Heart left ventricle (tissue), 16 donors: ENCODE data around the gene CPNE2. TPM values are rescaled to one million over a fixed set of nuclear protein-coding genes. Genes with fewer than 3 reads are reported as not detected.
"Not testable (repeated sequence)": the region's sequence is repeated elsewhere in the genome, so short reads cannot be mapped to it uniquely, and the experiment has no call there.

Source experiments
- ATAC-seq, 4 donors: fragments of 200-7000 bp; cut with Tn5 transposase; one replicate each; pipeline ENCODE4 v1.9.1; 2020 to 2022; ENCODE audit warnings: moderate library complexity in 4 of 4, mild to moderate bottlenecking in 3 of 4, moderate number of reproducible peaks in 1 of 4
- DNase-seq, 5 donors: peaks; one replicate each; pipeline ENCODE4 v3.0.0-alpha.2; 2020
- H3K27ac ChIP-seq, 12 donors: fragments of 200-600 bp; sonication (generic) in 4 of 12; one replicate each; pipeline versions ENCODE4 v1.5.0 to v1.8.0; 2016 to 2022; ENCODE audit warnings: mild to moderate bottlenecking in 2 of 12
- H3K27me3 ChIP-seq, 9 donors: fragments of 200-600 bp; sonication (generic) in 2 of 9; one replicate each; pipeline versions ENCODE4 v1.5.1 to v1.8.0; 2016 to 2022; ENCODE audit warnings: mild to moderate bottlenecking in 3 of 9
- H3K36me3 ChIP-seq, 9 donors: fragments of 200-600 bp; sonication (generic) in 2 of 9; one replicate each; pipeline versions ENCODE4 v1.5.0 to v1.8.0; 2018 to 2022; ENCODE audit warnings: mild to moderate bottlenecking in 2 of 9
- H3K4me1 ChIP-seq, 12 donors: fragments of 200-600 bp; sonication (generic) in 4 of 12; one replicate each; pipeline versions ENCODE4 v1.5.0 to v1.8.0; 2016 to 2022; ENCODE audit warnings: mild to moderate bottlenecking in 3 of 12
- H3K4me3 ChIP-seq, 12 donors: fragments of 200-600 bp; sonication (generic) in 4 of 12; one replicate each; pipeline versions ENCODE4 v1.5.0 to v1.8.0; 2017 to 2022; ENCODE audit warnings: mild to moderate bottlenecking in 9 of 12, moderate library complexity in 4 of 12
- H3K9me3 ChIP-seq, 12 donors: fragments of 200-600 bp; sonication (generic) in 4 of 12; one replicate each; pipeline versions ENCODE4 v1.5.0 to v1.8.0; 2016 to 2022; ENCODE audit warnings: mild to moderate bottlenecking in 1 of 12
- POLR2A ChIP-seq, 2 donors: fragments of 450-650 bp; IDR thresholded peaks; one replicate each; pipeline ENCODE4 v1.6.1; 2017; ENCODE audit warnings: antibody characterized with exemption in 2 of 2, mild to moderate bottlenecking in 2 of 2, moderate library complexity in 2 of 2
- WGBS, 4 donors: extraction: QIAGEN DNeasy Blood & Tissue Kit in 2 of 4; methylation state at CpG; one replicate each; pipeline versions ENCODE4 v1.1.5 to v1.1.7; 2013 to 2018; 5-methylcytosine and 5-hydroxymethylcytosine counted together
- intact Hi-C, 10 donors: fragments of 100-400 bp; cut with DNase I; formaldehyde crosslinking; loops; one replicate each; pipeline versions ENCODE4 v1.11.1 to v1.14.2; 2022
- polyA plus RNA-seq, 2 donors: library from polyadenylated mRNA; stranded (reverse); fragments of 200-250 nt; gene quantifications; one replicate each; pipeline ENCODE4 v1.2.3, GENCODE V29; 2013
- total RNA-seq, 9 donors: library from RNA; depleted of rRNA in 2 of 9; stranded (reverse); fragments of >200 nt in 2 of 9; fragmentation: NEBNext Ultra II Directional in 3 of 9; extraction: Animal tissue kit (Norgen Biotek cat#: 25700) in 3 of 9; gene quantifications; one replicate each; pipeline versions ENCODE4 v1.1.0 to v1.2.4, GENCODE V29; 2016 to 2023
- TF ChIP-seq, protein P1 (sequence below), 12 donors: fragments of 200-600 bp; sonication (generic) in 4 of 12; IDR thresholded peaks; one replicate each; pipeline versions ENCODE4 v1.5.0 to v1.8.0; 2018 to 2022; ENCODE audit warnings: antibody characterized with exemption in 12 of 12, mild to moderate bottlenecking in 5 of 12
- donor health status: ischemic (EF 13 %, LVEDD 7.1; RV severe dilation, severe dysfunction).
- donor health status: healthy with polysubstance abuse.
- donor health status: DM: no; HTN: yes; CAD: no.
- donor health status: DM: no; HTN: no; CAD: no.
- donor health status: ischemic (EF 25% LVEDD 6.9; RV normal size, moderate dysfunction).
- donor health status: ischemic (EF 25% LVEDD 5.7; RV mildly dilated, moderate dysfunction).
- donor health status: healthy.
- donor health status: DM: yes; HTN: yes; CAD: no.
- donor health status: ischemic (EF 35%, LVEDD 5.7; RV mildly dilated, moderate dysfunction).
- donor health status: nonischemic (EF 11% LVEDD 7.7; RV severe dilation, severe dysfunction).
- donor health status: DM: yes; HTN: yes; CAD: no.
- donor health status: PGD.
- donor health status: ischemic (EF 29% LVEDD 5.4; RV normal size, mild dysfunction).
- donor health status: nonischemic (EF 23%, LVEDD 6.1; RV moderate dilation, normal function).

CPNE2 gene
- total and polyA plus RNA-seq, 11 donors = 7.2 to 23.6 (median 14.0) TPM

DNA sequence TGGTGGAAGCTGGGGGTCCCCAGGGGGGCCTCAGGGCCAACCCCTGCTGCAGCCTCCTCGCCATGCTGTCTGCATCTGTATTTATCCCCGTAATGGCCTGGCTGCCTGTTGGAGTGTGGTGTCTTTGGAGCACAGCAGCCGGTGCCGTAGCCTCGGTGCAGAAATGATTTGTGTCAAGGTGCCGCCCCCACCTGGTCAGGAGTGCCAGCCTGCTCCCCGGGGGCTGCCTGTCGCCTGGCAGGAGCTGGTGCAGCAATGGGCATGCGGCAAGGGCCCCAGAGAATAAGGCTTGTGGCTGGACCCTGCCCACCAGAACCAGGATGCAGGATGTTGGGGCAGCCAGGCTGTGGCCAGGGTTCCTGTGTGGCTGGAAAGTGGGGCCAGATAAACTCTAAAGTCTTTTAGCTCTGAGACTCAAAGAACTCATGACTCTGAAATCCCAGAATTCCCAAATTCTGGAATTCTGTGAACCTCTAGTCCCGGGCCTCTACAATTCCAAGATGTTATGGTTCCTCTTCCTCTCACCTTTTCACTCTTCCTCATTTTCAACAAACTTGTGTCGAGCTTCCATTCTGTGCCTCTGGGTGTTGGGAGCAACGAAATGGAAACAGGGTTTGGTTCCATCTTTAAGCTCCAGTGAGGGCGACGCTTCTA is 5.9 kb downstream of the CPNE2 start:
- no peak overlapping the region for H3K4me3 ChIP-seq
- H3K4me1 ChIP-seq = peaks cover 0 to 46% (median 15%) of the 10 kb centered on the region in 12 donors
- ATAC-seq (no peak), DNase-seq (no peak)
- WGBS, 4 donors = 71 to 88% (median 77%) methylated on average over 5 to 14 of the region's 14 CpGs
- TF ChIP-seq, protein P1, sequence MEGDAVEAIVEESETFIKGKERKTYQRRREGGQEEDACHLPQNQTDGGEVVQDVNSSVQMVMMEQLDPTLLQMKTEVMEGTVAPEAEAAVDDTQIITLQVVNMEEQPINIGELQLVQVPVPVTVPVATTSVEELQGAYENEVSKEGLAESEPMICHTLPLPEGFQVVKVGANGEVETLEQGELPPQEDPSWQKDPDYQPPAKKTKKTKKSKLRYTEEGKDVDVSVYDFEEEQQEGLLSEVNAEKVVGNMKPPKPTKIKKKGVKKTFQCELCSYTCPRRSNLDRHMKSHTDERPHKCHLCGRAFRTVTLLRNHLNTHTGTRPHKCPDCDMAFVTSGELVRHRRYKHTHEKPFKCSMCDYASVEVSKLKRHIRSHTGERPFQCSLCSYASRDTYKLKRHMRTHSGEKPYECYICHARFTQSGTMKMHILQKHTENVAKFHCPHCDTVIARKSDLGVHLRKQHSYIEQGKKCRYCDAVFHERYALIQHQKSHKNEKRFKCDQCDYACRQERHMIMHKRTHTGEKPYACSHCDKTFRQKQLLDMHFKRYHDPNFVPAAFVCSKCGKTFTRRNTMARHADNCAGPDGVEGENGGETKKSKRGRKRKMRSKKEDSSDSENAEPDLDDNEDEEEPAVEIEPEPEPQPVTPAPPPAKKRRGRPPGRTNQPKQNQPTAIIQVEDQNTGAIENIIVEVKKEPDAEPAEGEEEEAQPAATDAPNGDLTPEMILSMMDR (IDR thresholded peaks at IDR 0.05) = no peak
- TF ChIP-seq POLR2A (IDR thresholded peaks at IDR 0.05) = no peak
- no peak overlapping the region for H3K27ac ChIP-seq
- no peaks in the 10 kb centered on the region for H3K27me3 ChIP-seq
- H3K9me3 ChIP-seq = no peaks in the 10 kb centered on the region
- intact Hi-C loops = loop anchor here in 5 of 10 donors (5.0 to 10.0 kb wide), 3 partner anchors 46 to 146 kb away; partner anchors contain the start of gene ARL2BP (in 1 of the 5)
- no peaks in the 10 kb centered on the region for H3K36me3 ChIP-seq

DNA sequence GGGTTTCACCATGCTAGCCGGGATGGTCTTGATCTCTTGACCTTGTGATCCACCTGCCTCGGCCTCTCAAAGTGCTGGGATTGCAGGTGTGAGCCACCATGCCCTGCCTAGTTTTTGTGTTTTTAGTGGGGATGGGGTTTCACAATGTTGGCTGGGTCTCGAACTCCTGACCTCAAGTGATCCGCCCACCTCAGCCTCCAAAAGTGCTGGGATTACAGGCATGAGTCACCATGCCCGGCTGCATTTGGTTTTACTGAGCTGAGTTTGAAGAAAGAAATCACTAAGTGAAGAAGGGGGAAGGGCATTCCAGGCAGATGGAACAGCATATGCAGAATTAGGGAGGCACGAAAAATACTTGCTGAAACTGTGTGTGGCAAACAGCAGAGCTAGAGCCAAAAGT is 7.6 kb downstream of the CPNE2 start:
- intact Hi-C loops = loop anchor here in 5 of 10 donors (5.0 to 10.0 kb wide), 3 partner anchors 45 to 145 kb away; partner anchors contain the start of gene ARL2BP (in 1 of the 5)
- not testable (repeated sequence) for ATAC-seq
- WGBS, 4 donors = 77 to 91% (median 88%) methylated on average over 6 of the region's 6 CpGs

DNA sequence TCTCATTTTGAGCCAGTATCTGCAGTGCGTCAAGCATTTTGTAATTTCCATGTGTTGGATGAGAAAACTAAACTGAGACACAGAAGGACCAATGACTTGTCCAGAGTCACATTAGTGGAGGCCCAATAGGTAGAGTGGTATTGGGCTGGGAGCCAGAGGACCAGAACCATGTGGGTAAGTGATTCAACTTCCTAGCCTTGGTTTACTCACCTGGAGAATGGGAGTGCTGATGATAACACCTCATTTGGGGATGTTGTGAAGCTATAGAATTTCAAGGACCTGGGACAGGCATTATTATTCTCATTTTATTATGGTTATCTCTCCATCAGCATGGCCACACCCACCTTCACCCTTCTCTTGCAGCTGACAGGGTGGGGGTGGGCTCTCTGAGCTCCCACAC is 8.1 kb downstream of the CPNE2 start:
- H3K27ac ChIP-seq = no peak overlapping the region
- WGBS, 4 donors = 90 to 100% (median 96%) methylated on average over 1 of the region's 1 CpG
- no peaks in the 10 kb centered on the region for H3K9me3 ChIP-seq
- intact Hi-C loops = no loop called here
- TF ChIP-seq, protein P1 (IDR thresholded peaks at IDR 0.05) = no peak
- no peak for TF ChIP-seq POLR2A (IDR thresholded peaks at IDR 0.05)
- DNase-seq = no peak
- peaks cover 0 to 39% (median 9%) of the 10 kb centered on the region in 12 donors for H3K4me1 ChIP-seq
- H3K27me3 ChIP-seq = no peaks in the 10 kb centered on the region
- H3K36me3 ChIP-seq = no peaks in the 10 kb centered on the region
- ATAC-seq = no peak
- H3K4me3 ChIP-seq = no peak overlapping the region

More for the DNA sequence above, 7.6 kb downstream of the CPNE2 start:
- H3K9me3 ChIP-seq, H3K36me3 ChIP-seq, H3K27me3 ChIP-seq, DNase-seq, H3K27ac ChIP-seq, H3K4me3 ChIP-seq: not testable (repeated sequence)
- peaks cover 0 to 35% (median 7%) of the 10 kb centered on the region in 12 donors for H3K4me1 ChIP-seq

DNA sequence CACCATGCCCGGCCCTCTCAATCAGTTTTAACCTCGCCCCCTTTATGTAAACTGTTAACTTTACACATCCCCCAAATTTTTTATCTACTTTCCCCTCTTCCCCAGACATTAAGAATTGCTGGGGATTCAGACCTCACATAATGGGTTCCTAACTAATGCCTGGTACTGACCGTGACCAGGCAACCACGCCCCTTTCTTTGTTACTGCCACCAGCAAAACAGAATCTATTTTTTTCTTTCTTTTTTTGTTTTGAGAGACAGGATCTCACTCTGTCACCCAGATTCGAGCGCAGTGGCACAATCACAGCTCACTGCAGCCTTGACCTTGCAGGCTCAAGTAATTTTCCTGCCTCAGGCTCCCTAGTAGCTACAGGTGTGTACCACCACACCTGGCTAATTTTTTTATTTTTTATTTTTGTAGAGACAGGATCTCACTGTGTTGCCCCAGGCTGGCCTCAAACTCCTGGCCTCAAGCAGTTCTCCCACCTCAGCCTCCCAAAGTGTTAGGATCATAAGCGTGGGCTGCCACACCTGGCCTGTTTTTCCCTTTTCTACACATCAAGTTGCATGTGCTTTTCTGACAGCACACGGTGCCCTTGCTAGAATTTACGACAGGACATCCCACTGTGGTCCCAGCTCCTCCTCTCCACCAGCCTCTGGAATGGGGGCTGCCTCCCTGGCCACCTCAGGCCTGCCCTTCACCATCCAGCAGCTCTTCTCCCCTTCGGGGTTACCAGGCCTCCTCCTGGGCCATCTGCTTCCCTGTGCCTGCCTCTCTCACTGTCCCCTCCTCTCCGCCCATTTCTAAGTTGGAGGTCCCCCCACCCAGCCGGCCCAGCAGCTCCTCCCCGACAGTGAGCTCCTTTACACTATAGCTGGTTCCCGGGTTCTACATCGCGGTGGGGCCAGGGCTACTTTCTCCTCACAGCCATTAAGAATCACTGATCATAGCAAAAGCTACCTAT is 10.8 kb downstream of the CPNE2 start:
- 82 to 86% (median 83%) methylated on average over 16 of the region's 16 CpGs for WGBS, 4 donors
- ATAC-seq = no peak
- Histone ChIP-seq H3K27me3 (no peaks in the 10 kb centered on the region), H3K27ac (no peak overlapping the region), H3K4me1 (peaks cover 0 to 45% (median 15%) of the 10 kb centered on the region in 12 donors), H3K4me3 (no peak overlapping the region), H3K36me3 (no peaks in the 10 kb centered on the region), H3K9me3 (no peaks in the 10 kb centered on the region)
- no peak for DNase-seq
- intact Hi-C loops = no loop called here
- TF ChIP-seq, protein P1 (IDR thresholded peaks at IDR 0.05) = no peak
- no peak for TF ChIP-seq POLR2A (IDR thresholded peaks at IDR 0.05)
